Neuronal stem cell (in vitro differentiated cells): ENCODE results near the gene SOAT2. TPM values are rescaled to one million over a fixed set of nuclear protein-coding genes. Genes with fewer than 3 reads are reported as not detected.

ENCODE experiments used
- small RNA-seq: library from polyadenylated mRNA; stranded (forward); fragments of <200 nt; extraction: miRNeasy Mini kit (QIAGEN cat#:217004); gene quantifications from one replicate; pipeline ENCODE3, GENCODE V24; 2013; ENCODE audit not compliant: insufficient read depth

Gene SOAT2

Small RNA genes lying within 50 kb of the gene (small RNA-seq; reads per million reads assigned to genes)
- gene HIGD1AP1, result not detected
- not detected for gene MIR6757
- not detected for gene RNU6-333P
